ENCODE data around the gene MPZL1.
"Not testable (repeated sequence)": the region's sequence is repeated elsewhere in the genome, so short reads cannot be mapped to it uniquely, and the experiment has no call there.

MPZL1 gene

DNA sequence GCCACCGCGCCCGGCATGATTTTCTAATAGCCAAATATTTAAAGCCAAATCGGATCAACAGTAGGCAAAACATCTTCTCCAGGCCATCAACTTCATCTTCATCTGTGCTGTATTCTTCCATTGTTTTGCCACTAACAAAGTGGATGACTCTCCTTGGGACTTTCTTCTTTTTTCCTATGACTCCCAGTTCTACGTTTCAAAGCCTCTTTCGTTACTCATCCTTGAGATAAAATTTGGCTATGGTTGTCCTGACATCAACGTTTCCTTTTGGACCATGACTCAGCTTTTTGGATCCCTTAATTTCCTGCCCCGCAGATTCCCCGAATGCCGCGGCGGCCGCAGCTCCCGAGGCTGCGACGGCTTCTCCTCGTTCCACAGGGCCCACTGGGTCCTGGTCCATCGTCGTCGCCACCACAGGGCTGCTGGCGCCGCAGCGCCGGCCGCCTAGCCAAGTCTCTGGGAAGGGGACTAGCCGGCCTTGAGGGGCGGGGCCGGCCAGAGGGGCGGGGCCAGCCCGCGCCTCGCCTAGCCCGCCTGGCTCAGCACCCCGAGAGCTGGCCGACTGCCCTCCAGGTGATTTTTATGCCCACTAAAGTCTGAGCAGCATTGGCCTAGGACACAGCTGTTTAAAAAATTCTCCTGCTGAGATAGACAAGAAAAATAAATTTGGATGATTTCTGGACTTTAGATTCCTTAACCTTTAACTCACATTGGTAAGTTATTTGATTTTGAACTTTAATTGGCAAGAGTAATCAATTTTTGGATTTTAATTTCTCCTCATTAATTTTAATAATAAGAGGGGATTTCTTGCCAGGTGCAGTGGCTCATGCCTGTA lies 98.3 kb downstream of the MPZL1 start:
- DNase-seq: peak; percentile 70

DNA sequence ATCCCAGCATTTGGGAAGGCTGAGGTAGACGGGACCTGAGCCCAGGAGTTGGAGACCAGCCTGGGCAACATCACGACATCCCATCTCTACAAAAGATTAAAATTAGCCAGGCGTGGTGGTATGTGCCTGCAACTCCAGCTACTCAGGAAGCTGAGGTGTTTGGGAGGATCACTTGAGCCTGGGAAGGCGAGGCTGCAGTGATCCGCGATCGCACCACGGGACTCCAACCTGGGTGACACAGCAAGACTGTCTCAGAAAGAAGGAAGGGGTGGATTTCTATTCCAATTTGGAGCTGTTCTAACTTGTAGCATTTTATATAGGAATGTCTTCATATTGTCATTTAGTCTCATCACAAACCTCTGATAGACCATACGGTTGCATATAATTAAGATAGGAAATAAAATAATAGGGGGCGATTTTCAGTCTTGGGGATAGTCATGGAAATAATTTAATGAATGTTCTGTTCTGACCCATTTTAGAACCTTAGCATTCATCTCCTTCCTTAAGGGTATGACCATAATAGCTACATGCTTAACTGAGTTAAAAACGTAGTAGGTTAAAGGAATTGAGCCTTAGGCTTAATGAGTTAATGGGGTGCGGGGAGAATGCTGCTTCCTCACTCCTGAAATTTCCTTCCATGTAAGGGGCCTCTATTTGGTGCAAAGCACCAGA lies 99.0 kb downstream of the MPZL1 start:
- DNase-seq: no peak

DNA sequence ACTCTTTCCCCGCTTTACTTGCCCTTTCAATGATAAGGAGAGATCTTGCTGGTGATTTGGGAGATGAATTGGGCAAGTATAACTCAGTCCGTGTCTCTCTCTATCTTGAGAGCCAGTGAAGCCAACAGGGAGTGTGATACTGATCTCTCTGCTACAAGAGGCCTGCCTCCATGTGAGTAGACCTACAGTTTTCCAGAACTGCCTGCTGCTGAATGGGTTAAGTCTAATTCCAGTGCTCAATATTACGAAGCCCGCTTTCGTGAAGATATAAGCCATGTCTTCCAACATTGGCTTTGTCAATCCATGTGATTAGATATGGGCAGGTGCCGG lies 99.5 kb downstream of the MPZL1 start:
- DNase-seq: no peak

DNA sequence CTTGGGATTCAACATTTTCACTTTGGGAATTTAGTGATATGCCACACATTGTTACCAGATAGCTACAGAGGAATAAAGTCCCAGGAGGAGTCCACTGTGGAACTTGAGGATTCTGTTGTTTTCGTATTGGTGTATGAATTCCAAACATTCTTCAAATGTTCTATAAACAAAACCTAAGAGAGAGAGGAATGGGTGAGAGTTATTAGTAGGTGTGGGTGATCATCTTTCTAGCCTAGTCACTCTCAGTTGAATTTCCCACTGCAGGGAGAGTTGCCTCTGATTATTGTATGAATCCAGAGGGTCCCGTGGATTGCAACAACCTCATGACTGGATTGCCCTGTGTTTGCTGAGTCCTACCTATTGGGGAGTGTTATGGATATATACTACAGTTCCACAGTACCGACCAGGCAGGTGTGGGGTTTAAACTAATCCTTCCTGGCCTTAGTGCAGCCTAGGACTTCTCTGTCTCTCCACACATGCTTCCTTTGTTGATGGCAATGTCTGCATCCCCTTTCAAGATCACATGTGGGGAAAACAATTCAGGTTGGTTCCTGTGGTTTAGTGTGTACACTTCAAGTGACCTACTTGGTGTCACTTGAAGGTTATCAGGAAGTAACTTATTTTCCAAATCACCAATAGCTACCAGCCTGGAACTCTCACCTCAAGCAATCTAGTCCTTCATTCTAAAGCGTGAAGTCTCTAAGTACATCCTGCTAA lies 100.3 kb downstream of the MPZL1 start:
- DNase-seq: peak; percentile 26

DNA sequence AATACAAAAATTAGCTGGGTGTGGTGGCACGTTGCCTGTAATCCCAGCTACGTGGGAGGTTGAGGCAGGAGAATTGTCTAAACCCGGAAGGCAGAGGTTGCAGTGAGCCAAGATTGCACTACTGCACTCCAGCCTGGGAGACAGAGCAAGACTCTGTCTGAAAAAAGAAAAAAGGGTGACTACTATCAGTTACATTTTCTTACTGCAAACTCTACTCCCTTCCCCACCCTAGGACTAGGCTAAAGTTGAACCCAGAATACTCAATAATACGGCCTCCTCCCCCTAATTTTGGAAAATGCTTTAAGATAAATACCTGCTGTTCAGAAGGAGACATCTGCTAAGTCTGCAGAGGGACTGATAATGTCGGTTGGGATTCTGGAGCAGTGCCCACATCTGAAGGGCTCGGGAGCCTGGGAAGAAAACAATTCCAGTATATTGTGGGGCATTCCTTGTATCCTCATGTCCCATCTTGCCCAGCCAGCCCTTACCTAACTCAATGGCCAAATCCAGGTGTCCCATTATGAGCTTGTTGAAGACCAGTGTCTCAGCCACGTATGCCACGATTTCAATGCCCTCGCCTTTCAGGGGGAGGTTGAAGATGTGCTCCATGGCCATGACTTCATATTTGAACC lies 102.5 kb downstream of the MPZL1 start:
- DNase-seq: no peak

DNA sequence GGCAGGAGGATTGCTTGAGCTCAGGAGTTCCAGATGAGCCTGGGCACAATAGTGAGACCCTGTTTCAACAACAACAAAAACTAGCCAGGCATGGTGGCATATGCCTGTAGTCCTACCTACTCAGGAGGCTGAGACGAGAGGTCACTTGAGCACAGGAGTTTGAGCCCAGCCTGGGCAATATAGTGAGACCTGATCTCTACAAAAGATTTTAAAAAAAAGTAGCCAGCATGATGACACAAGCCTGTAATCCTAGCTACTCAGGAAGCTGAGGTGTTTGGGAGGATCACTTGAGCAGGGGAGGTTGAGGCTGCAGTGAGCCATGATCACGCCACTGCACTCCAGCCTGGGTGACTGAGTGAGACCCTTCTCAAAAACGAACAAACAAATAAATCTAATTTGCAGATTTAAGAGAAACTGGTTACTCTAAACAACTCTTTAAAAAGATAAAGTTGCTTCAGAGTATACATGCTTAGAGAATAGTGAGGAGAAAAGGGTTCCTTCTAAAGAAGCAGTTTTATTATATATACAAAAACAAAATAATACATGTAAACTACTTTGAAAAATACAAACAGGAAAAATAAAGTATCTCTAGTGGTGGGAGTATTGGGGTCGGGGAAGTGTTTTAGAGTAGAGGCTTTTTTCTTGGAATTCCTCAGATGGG lies 103.8 kb downstream of the MPZL1 start:
- DNase-seq: no peak

DNA sequence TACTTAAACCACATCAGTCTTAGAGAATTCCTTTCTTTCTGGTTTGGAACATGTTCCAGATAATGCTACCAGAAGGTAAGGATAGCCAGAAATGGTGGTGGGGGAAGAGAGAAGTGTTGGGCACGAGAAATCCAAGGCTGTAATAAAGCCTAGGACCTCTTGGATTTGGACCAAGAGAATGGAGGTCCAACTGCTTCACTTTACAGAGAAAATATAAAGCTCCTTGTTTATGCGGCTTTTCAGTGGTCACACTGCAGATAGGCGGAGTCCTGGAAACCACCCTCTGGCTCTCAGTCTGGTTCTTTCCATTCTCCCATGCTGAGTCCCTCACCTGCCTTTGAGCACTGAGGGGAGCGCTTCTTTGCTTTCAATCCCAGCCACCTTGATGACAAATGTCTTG lies 104.3 kb downstream of the MPZL1 start:
- peak; percentile 43 for DNase-seq

DNA sequence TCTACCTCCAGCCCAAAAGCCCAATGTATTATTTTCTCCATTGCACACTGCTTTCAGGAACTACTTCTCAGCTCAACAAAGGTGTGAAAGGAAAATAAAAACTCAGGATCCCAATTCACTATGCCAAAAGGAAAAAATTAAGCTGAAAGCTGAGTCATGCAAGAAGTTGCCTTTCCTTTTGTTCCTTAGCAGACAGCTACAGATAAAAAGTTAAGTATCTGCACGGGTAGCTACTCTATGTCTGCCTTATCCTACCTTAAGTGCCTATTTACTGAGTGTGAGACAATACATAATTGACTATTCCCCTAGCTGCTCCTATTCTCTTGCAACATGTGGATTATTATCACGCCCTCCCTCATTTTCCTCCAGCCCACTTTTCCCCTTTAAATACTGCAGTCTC lies 108.1 kb downstream of the MPZL1 start:
- peak; percentile 50 for DNase-seq

DNA sequence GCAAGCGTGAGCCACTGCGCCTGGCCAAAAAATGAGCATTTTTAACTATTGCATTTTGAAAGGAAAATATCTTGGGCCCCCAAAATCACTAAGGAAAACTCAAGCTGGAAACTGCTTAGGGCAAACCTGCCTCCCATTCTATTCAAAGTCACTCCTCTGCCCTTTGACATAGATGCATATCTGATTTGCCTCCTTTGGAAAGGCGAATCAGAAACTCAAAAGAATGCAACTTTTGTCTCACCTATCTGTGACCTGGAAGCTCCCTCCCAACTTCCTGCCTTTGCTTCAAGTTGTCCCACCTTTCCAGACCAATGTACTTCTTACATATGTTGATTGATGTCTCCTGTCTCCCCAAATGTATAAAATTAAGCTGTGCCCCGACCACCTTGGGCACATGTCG lies 108.9 kb downstream of the MPZL1 start:
- DNase-seq: not testable (repeated sequence)

DNA sequence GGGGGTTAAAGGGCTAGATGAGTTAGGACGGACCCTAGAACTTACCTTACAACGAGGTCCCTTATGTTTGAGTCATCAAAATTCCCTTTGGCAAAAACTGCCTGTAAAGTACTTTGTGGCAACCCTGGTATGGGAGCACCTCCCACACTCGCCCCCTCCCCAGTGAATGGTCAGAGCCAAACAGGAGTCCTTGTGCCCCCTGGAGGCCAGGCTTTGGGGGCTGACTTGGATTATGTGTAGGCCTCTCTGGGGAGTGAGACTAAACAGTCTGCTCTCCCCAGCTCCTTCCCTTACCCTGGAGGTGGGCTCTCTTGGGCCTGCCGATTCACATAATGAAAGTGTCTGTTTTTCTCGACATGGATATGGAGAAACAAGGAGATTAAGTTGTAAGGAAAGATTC lies 110.9 kb downstream of the MPZL1 start:
- no peak for DNase-seq

DNA sequence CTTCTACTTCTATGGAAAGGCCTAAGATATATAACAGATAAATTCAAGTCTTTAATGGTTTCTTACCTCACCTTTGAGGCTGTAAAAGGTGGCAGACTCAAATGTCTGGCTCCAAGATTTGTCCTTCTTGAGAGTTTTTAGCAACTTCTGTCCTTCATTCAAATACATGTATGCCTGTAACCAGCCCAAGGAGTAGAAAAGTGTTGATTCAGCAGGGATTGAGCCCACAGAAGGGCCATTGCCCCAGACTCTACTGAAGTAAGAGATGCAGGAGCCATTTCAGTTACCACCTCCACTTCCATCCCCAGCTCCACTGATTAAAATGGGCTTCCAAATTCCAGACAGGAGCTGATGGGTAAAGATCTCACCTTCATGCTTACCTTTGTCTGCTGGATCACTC lies 112.1 kb downstream of the MPZL1 start:
- no peak for DNase-seq

DNA sequence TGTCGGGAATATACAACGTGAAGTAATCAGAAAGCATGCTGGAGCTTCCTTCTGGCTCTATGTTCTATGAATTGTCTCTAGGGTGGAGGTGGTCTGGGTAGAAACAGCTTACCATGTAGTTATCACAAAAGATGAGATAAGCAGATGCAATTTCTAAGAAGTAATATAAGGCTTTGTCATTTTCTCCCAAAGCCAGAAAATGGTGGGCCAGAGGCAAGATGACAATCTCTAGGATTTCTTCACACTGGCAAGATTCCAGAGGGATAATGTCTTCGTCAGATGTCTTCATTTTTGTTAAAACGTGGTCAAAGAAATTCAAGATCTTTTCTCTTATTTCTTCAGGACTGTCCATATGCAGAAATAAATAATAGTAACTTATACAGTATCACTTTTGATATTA lies 114.4 kb downstream of the MPZL1 start:
- DNase-seq: no peak

DNA sequence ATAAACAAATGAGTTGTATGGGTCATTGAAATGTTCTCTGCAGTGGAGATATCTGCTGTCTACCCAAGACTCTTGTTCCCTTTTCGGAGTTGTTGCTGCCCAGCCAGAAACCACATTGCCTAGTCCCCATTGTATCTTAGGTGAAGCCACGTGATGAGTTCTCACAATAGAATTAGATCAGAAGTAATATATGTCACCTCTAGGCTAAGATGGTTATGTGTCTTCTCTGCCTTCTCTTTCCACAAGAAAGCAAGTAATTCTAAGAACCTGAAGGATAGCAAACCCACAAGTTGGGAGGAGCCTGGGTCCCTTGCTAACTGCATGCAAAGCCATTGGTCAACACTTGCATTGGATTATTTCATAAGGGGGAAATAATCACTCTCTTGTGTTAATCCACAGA lies 115.5 kb downstream of the MPZL1 start:
- DNase-seq: peak; percentile 39

DNA sequence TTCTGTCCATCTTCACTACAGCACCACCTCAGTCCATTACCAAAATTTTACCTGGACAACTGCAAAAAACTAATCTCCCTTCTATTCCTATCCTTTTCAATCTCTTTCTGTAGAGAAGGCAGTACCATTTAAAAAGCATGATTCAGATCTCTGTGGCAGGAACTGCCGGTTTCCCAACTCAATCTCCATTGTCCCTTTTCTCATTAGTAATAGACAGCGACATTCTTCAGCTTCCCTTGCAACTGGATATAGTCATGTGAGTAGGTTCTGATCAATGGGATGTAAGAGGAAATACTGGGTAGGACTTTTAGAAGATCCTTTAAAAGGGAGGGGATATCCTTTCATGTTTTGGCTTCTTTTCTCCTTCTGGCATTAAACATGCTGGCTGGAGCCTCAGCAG lies 117.2 kb downstream of the MPZL1 start:
- DNase-seq: no peak
